ENCODE data around the gene BEST2. TPM values are rescaled to one million over a fixed set of nuclear protein-coding genes. Genes with fewer than 3 reads are reported as not detected.

Gene BEST2
- total RNA-seq, 1 donor from 2014 or later, result not detected

- no peaks in the 10 kb centered on the region for H3K36me3 Mint-ChIP-seq (ENCODE audit: low read depth)
Measured at GRCh38 chr19:12763100-12763499, 11.5 kb downstream of the BEST2 start.

GRCh38 chr19:12764698-12765097, 13.1 kb downstream of the BEST2 start:
- DNase-seq (ENCODE audit: low spot score), result no peak
- Mint-ChIP-seq H3K4me3 (no peak overlapping the region), H3K9me3 (no peaks in the 10 kb centered on the region), H3K36me3 (ENCODE audit: low read depth) (no peaks in the 10 kb centered on the region), H3K27ac (no peak overlapping the region), H3K4me1 (ENCODE audit: low read depth) (no peaks in the 10 kb centered on the region), H3K27me3 (ENCODE audit: insufficient read depth) (peaks cover 3% of the 10 kb centered on the region)
- intact Hi-C loops (cut with micrococcal nuclease), result no loop called here

More at GRCh38 chr19:12763100-12763499, 11.5 kb downstream of the BEST2 start:
- H3K4me1 Mint-ChIP-seq (ENCODE audit: low read depth), result no peaks in the 10 kb centered on the region
- no peak overlapping the region for H3K27ac Mint-ChIP-seq
- H3K27me3 Mint-ChIP-seq (ENCODE audit: insufficient read depth), result peaks cover 8% of the 10 kb centered on the region
- intact Hi-C loops (cut with micrococcal nuclease), result no loop called here
- H3K9me3 Mint-ChIP-seq, result no peaks in the 10 kb centered on the region
- DNase-seq (ENCODE audit: low spot score), result no peak
- H3K4me3 Mint-ChIP-seq, result no peak overlapping the region

GRCh38 chr19:12766051-12766521, 14.5 kb downstream of the BEST2 start:
- DNase-seq (ENCODE audit: low spot score), result peak; percentile 78
- Mint-ChIP-seq H3K27me3 (ENCODE audit: insufficient read depth) (no peaks in the 10 kb centered on the region), H3K9me3 (no peaks in the 10 kb centered on the region), H3K4me3 (peak overlapping the region; percentile 51), H3K27ac (no peak overlapping the region), H3K36me3 (ENCODE audit: low read depth) (peaks cover 2% of the 10 kb centered on the region), H3K4me1 (ENCODE audit: low read depth) (no peaks in the 10 kb centered on the region)
- intact Hi-C loops (cut with micrococcal nuclease), result loop anchor here (1.0 kb wide), 3 partner anchors 9 to 81 kb away; partner anchors contain the start of gene HOOK2

GRCh38 chr19:12767150-12767549, 15.6 kb downstream of the BEST2 start:
- no peak for DNase-seq (ENCODE audit: low spot score)
- intact Hi-C loops (cut with micrococcal nuclease), result no loop called here
- H3K4me1 Mint-ChIP-seq (ENCODE audit: low read depth), result no peaks in the 10 kb centered on the region
- H3K27me3 Mint-ChIP-seq (ENCODE audit: insufficient read depth), result no peaks in the 10 kb centered on the region
- peaks cover 2% of the 10 kb centered on the region for H3K36me3 Mint-ChIP-seq (ENCODE audit: low read depth)
- H3K9me3 Mint-ChIP-seq, result no peaks in the 10 kb centered on the region
- no peak overlapping the region for H3K27ac Mint-ChIP-seq
- no peak overlapping the region for H3K4me3 Mint-ChIP-seq

- DNase-seq (ENCODE audit: low spot score), result no peak
Measured at GRCh38 chr19:12767666-12768065, 16.1 kb downstream of the BEST2 start.

DNA sequence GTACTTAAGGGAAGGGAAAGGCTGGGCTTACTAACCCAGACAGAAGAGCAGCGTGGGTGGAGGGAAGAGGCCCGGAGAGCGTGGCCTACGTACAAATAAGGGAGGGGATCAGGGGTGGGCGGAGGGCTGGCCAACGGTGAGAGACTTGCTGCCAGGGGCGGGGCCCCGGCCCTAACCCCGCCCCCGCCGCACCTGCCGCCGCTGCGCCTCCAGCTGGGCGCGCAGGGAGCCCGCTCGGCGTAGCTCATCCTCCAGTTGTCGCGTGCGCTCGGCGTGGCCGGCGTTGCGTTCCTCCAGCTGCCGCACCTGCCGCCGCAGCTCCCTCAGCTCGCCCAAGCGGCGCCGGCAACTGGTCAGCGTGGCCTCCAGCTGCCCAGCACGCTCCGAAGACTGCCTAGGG, 18.1 kb downstream of the BEST2 start:
- Mint-ChIP-seq H3K4me1 (ENCODE audit: low read depth) (peaks cover 8% of the 10 kb centered on the region), H3K27me3 (ENCODE audit: insufficient read depth) (no peaks in the 10 kb centered on the region), H3K4me3 (no peak overlapping the region), H3K9me3 (no peaks in the 10 kb centered on the region), H3K27ac (no peak overlapping the region), H3K36me3 (ENCODE audit: low read depth) (peaks cover 2% of the 10 kb centered on the region)
- peak; percentile 26 for DNase-seq (ENCODE audit: low spot score)
- intact Hi-C loops (cut with micrococcal nuclease), result no loop called here

More at GRCh38 chr19:12767666-12768065, 16.1 kb downstream of the BEST2 start:
- peaks cover 2% of the 10 kb centered on the region for H3K36me3 Mint-ChIP-seq (ENCODE audit: low read depth)
- no peak overlapping the region for H3K27ac Mint-ChIP-seq
- no peaks in the 10 kb centered on the region for H3K4me1 Mint-ChIP-seq (ENCODE audit: low read depth)
- intact Hi-C loops (cut with micrococcal nuclease), result no loop called here
- no peak overlapping the region for H3K4me3 Mint-ChIP-seq
- H3K9me3 Mint-ChIP-seq, result no peaks in the 10 kb centered on the region
- H3K27me3 Mint-ChIP-seq (ENCODE audit: insufficient read depth), result no peaks in the 10 kb centered on the region

GRCh38 chr19:12770922-12771321, 19.3 kb downstream of the BEST2 start:
- no peak for DNase-seq (ENCODE audit: low spot score)
- Mint-ChIP-seq H3K4me3 (no peak overlapping the region), H3K36me3 (ENCODE audit: low read depth) (peaks cover 2% of the 10 kb centered on the region), H3K27ac (no peak overlapping the region), H3K27me3 (ENCODE audit: insufficient read depth) (no peaks in the 10 kb centered on the region), H3K9me3 (no peaks in the 10 kb centered on the region), H3K4me1 (ENCODE audit: low read depth) (peaks cover 8% of the 10 kb centered on the region)
- intact Hi-C loops (cut with micrococcal nuclease), result no loop called here

- no peak overlapping the region for H3K4me3 Mint-ChIP-seq
- no peak for DNase-seq (ENCODE audit: low spot score)
- peaks cover 10% of the 10 kb centered on the region for H3K4me1 Mint-ChIP-seq (ENCODE audit: low read depth)
- no peaks in the 10 kb centered on the region for H3K9me3 Mint-ChIP-seq
- H3K27me3 Mint-ChIP-seq (ENCODE audit: insufficient read depth), result no peaks in the 10 kb centered on the region
- no peak overlapping the region for H3K27ac Mint-ChIP-seq
- intact Hi-C loops (cut with micrococcal nuclease), result no loop called here
- H3K36me3 Mint-ChIP-seq (ENCODE audit: low read depth), result peaks cover 2% of the 10 kb centered on the region
Measured at GRCh38 chr19:12772323-12772722, 20.7 kb downstream of the BEST2 start.

DNA sequence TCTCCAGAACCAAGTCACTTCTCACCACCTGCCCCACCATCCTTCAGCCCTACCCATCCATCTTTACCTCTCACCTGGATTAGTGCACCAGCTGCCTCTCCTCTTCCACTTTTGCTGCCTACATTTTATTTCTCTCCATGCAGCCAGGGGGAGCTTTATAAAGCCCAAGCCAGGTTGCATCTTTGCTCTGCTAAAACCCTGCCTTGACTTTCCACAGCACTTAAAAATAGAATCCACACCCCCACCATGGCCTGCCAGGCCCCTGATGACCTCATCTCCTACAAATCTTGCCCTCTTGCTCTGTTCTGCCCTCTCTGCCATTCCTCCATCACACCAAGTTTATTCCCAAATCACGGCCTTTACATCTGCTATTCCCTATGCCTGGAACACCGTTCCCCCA, 22.0 kb downstream of the BEST2 start:
- intact Hi-C loops (cut with micrococcal nuclease), result no loop called here
- H3K27me3 Mint-ChIP-seq (ENCODE audit: insufficient read depth), result no peaks in the 10 kb centered on the region
- H3K27ac Mint-ChIP-seq, result no peak overlapping the region
- peak overlapping the region; percentile 50 for H3K4me3 Mint-ChIP-seq
- H3K4me1 Mint-ChIP-seq (ENCODE audit: low read depth), result peaks cover 18% of the 10 kb centered on the region
- peaks cover 2% of the 10 kb centered on the region for H3K36me3 Mint-ChIP-seq (ENCODE audit: low read depth)
- H3K9me3 Mint-ChIP-seq, result no peaks in the 10 kb centered on the region
- DNase-seq (ENCODE audit: low spot score), result no peak

GRCh38 chr19:12774588-12775555, 23.3 kb downstream of the BEST2 start, which contains the start of gene HOOK2:
Gene HOOK2 (minus strand): TSS chr19:12775552. CDS start chr19:12775449, 103 bp downstream.
- Mint-ChIP-seq H3K36me3 (ENCODE audit: low read depth) (peaks cover 2% of the 10 kb centered on the region), H3K27me3 (ENCODE audit: insufficient read depth) (no peaks in the 10 kb centered on the region), H3K27ac (peak within 1 kb of the TSS; percentile 55), H3K4me3 (peak within 1 kb of the TSS; percentile 78), H3K4me1 (ENCODE audit: low read depth) (peaks cover 31% of the 10 kb centered on the region), H3K9me3 (no peaks in the 10 kb centered on the region)
- peak; percentile 18 for DNase-seq (ENCODE audit: low spot score)
- intact Hi-C loops (cut with micrococcal nuclease), result loop anchor here (1.0 to 5.0 kb wide), 2 partner anchors 9 to 53 kb away; partner anchors contain the start of gene TNPO2

DNA sequence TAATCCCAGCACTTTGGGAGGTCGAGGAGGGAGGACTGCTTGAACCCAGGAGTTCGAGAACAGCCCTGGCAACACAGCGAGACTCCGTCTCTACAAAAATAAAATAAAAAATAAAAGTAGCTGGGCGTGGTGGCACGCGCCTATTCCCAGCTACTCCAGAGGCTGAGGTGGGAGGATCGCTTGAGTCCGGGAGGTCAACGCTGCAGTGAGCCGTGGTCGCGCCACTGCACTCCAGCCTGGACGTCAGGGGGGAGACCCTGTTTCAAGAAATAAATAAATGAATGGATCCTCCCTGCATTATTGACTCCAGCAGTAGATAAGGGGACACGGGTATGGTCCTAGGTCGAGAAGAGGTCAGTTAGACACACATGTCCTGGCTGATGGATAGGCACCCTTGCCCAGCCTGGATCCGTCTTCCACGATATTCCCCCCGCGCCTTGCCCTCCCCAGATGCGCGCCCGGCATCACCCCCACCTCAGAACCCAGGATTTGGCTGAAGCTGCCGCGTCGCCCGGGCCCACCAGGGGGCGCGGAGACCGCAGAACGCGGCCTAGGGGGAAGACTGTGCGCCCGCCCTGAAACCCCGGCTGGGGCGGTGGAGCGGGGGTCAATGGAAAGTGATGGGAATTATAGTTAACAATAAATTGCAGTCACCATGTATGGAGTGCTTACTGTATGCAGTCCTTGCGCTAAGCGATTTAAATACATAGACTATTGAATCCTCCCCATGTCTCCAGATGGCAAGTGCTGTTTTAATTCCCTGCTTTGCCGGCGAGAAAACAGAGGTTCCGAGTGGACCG, 25.8 kb downstream of the BEST2 start:
- intact Hi-C loops (cut with micrococcal nuclease), result loop anchor here (1.0 to 5.0 kb wide), 4 partner anchors 12 to 70 kb away; partner anchors contain the start of gene TNPO2
- H3K4me1 Mint-ChIP-seq (ENCODE audit: low read depth), result peaks cover 44% of the 10 kb centered on the region

GRCh38 chr19:12778017-12778904, 26.7 kb downstream of the BEST2 start:
- Mint-ChIP-seq H3K36me3 (ENCODE audit: low read depth) (no peaks in the 10 kb centered on the region), H3K4me1 (ENCODE audit: low read depth) (peaks cover 44% of the 10 kb centered on the region), H3K27ac (peak overlapping the region; percentile 86), H3K27me3 (ENCODE audit: insufficient read depth) (no peaks in the 10 kb centered on the region), H3K4me3 (peak overlapping the region; percentile 86), H3K9me3 (no peaks in the 10 kb centered on the region)
- DNase-seq (ENCODE audit: low spot score), result peak; percentile 32
- intact Hi-C loops (cut with micrococcal nuclease), result loop anchor here (1.0 to 5.0 kb wide), 2 partner anchors 11 to 56 kb away; partner anchors contain the start of gene TNPO2

More for the DNA sequence above, 25.8 kb downstream of the BEST2 start:
- peak; percentile 78 for DNase-seq (ENCODE audit: low spot score)
- no peaks in the 10 kb centered on the region for H3K9me3 Mint-ChIP-seq
- H3K27me3 Mint-ChIP-seq (ENCODE audit: insufficient read depth), result no peaks in the 10 kb centered on the region
- H3K36me3 Mint-ChIP-seq (ENCODE audit: low read depth), result no peaks in the 10 kb centered on the region
- H3K4me3 Mint-ChIP-seq, result peak overlapping the region; percentile 86
- peak overlapping the region; percentile 86 for H3K27ac Mint-ChIP-seq
